ENCODE results near the gene KIF1A.

KIF1A gene

GRCh38 chr2:240777456-240778212 is 42.4 kb downstream of the KIF1A start:
- H3K27ac ChIP-seq = no peak overlapping the region
- no peak overlapping the region for H3K4me3 ChIP-seq

- Histone ChIP-seq H3K27ac (no peak overlapping the region), H3K4me3 (no peak overlapping the region)
Observed at GRCh38 chr2:240775905-240776304, 44.1 kb downstream of the KIF1A start.

DNA sequence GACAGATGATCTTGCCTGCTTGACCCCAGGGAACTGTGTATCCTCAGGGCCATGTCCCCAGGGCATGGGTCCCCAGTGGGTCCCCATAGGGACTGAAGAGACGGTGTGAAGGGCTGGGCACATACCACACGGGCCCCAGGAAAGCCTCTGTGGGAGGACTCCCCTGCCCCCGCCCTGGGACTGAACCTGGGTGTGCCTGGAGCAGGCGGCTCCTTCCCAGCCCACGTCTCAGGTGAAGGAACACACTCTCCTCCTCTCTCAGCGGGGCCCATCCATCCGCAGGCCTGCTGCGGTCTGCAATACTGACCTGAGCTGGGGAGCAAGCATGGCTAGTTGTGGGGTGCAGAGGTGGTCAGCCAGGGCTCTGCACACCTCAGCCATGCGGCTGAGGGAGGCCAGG is 45.2 kb downstream of the KIF1A start:
- no peak overlapping the region for H3K27ac ChIP-seq
- H3K4me3 ChIP-seq = no peak overlapping the region

- Histone ChIP-seq H3K27ac (no peak overlapping the region), H3K4me3 (no peak overlapping the region)
Observed at GRCh38 chr2:240769096-240769495, 50.9 kb downstream of the KIF1A start.

DNA sequence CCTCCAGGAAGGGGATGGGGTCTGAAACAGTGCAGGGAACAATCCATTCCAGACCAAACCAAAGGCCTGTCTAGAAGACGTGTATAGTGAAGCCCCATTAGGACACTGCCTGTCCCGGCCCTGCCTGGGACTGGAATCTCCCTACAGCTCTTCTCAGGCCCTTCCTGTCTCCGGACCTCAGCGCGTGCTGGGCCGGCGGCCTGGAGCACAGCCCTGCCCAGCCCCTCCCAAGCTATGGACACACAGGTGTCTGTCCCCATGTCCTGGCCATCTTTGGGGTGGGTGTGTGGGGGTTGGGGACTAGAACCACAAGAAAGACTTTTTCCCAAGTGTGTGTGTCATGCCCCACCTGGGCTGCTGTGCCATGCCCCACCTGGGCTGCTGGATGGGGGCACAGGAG is 51.8 kb downstream of the KIF1A start:
- no peak overlapping the region for H3K4me3 ChIP-seq

GRCh38 chr2:240767341-240767740 is 52.7 kb downstream of the KIF1A start:
- H3K27ac ChIP-seq = no peak overlapping the region
- no peak overlapping the region for H3K4me3 ChIP-seq

More for the DNA sequence above, 51.8 kb downstream of the KIF1A start:
- no peak overlapping the region for H3K27ac ChIP-seq

- H3K27ac ChIP-seq = no peak overlapping the region
- no peak overlapping the region for H3K4me3 ChIP-seq
Observed at GRCh38 chr2:240766072-240766471, 53.9 kb downstream of the KIF1A start.

DNA sequence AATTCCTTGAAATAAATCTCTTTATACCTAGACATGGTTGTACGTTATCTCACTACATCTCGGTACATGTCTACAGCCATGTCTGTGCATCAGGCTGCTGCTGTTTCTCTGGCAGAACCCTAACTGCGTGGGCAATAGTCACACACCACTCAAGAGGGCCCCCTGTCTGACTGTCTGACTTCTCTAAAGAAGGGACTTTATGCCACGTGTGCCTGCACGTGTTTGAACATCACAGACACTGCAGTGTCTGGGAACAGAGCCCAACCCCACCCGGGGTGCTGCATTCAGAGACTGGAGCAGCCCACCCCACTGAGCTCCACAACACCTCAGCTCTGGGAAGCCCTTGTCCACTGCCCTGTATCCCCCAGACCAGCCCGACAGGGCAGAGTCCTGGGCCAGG is 55.0 kb downstream of the KIF1A start:
- no peak overlapping the region for H3K27ac ChIP-seq

GRCh38 chr2:240764605-240765004 is 55.4 kb downstream of the KIF1A start:
- H3K27ac ChIP-seq = no peak overlapping the region
- H3K4me3 ChIP-seq = no peak overlapping the region

More for the DNA sequence above, 55.0 kb downstream of the KIF1A start:
- H3K4me3 ChIP-seq = no peak overlapping the region

DNA sequence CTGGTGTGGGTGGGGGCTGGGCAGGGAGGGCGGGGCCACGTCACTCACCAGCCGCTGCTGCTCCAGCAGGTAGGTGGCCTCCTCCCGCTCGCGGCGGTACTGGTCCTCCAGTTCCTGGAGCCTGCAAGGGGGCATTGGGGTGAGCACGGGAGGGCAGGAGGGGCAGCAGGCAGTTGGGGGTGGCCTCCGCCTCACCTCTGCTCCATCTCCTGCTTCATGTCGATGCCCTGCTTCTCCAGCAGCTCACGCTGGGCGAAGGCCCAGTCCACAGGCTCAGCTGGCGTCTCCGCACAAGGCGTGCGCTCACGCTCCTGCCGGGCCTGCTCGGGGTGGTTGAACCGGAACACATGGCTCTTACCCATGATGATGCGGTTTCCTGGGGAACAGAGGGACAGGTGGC is 57.0 kb downstream of the KIF1A start:
- Histone ChIP-seq H3K4me3 (no peak overlapping the region), H3K27ac (no peak overlapping the region)

GRCh38 chr2:240762249-240762648 is 57.8 kb downstream of the KIF1A start:
- H3K27ac ChIP-seq = no peak overlapping the region
- H3K4me3 ChIP-seq = no peak overlapping the region

DNA sequence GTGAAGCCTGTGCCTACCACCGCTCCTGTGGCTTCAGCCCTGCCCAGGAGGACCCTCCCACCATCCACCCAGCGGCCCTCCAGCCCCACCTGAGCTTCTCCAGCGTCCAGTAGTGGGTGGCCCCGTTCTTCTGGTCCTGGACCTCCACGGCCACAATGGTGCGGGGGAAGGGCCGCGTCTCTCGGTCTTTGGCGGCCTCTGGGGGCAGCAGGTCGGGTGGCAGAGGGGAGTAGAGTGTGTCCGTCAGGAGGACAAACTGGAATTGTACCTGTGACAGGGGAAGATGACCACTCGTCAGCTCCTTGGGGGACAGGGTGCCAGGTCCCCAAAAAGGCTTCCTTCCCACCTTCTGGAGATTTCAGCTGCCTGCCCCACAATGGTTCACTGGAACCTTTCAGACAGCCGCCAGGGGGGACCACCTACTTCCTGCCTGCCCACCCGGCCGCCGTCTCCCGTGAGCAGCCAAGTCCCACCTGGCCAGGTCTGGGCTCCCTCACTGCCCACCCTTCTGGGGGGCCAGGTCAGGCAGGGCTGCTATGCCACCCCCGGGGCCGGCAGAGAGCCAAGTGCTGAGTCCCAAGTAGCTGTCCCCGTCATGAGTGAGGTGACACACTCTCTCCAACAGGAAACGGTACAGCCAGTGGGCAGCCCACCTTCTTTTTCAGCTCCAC is 59.3 kb downstream of the KIF1A start:
- Histone ChIP-seq H3K4me3 (no peak overlapping the region), H3K27ac (no peak overlapping the region)

DNA sequence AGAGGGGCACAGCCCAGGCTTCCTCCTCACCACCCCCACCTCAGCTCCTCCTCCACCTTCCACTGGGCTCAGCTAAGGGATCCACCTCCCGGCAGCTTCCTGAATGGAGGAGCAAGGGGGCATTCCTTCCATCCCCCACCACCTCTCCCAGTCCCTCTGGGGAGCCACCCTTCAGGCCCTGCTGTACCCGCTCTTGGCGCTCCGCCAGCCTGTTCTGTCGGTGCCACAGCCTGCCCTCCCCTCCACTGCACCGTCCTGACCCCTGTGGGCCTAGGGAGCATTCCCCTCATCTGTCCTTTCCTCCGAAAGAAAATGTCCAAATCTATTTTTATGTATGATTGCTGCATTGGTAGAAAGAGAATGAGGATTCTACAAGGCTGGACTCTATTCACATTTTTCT is 59.9 kb downstream of the KIF1A start:
- Histone ChIP-seq H3K4me3 (no peak overlapping the region), H3K27ac (no peak overlapping the region)

DNA sequence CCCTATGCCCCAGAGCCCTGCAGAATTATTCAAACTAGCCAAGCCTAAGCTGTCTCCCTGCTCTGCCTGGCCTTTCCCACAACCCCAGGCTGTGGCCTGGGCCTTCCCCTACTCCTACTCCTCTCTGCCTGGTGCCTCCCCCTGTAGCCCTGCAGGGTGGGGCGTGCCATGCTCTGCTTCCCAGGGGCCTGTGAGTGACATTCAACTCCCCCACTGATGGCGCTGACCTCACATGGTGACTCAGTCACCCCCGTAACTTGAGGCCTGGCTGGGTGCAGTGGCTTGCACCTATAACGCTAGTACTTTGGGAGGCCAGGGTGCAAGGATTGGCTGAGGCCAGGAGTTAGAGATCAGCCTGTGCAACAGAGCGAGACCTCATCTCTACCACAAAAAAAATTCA is 60.6 kb downstream of the KIF1A start:
- no peak overlapping the region for H3K27ac ChIP-seq
- H3K4me3 ChIP-seq = no peak overlapping the region

GRCh38 chr2:240757086-240757614 is 62.9 kb downstream of the KIF1A start:
- no peak overlapping the region for H3K27ac ChIP-seq
- no peak overlapping the region for H3K4me3 ChIP-seq

DNA sequence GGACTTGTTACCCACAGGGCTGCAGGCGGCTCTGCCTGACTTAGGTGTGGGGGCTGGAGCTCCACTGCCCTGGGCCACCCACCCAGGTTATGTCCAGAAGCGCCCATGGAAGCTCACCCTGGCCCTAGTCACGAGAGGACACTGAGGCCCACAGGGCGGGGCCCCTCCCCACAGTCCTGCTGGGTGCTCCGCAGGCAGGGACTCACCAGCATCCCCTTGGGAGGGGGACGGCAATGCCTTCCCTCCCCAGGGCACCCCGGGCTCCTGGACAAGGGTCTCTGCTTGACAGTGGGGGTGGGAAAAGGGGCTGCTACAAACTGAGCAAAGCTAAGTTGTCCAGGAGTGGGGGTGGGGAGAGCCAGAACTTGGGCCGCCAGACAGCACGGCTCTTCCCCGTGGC is 67.8 kb downstream of the KIF1A start:
- Histone ChIP-seq H3K4me3 (no peak overlapping the region), H3K27ac (no peak overlapping the region)

- H3K27ac ChIP-seq = no peak overlapping the region
- H3K4me3 ChIP-seq = no peak overlapping the region
Observed at GRCh38 chr2:240750409-240750808, 69.6 kb downstream of the KIF1A start.

DNA sequence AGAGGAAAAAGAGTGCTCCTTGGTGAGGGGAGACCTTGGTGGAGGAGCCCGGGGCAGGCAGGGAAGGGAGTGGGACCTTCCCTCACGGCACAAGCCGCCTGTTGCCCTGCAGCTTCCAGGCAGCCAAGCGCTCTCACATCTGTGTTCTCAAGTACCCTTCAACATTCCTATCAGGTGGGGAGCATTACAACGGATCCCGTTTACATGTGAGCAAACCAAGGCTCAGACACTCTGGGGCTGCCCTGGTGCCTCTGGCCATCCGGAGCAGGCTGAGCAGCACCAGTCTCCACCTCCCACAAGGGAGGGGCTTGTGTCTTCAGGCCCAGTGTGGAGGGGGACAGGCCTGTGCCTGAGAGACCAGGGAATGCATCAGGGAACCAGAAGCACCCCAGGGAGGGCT is 70.5 kb downstream of the KIF1A start:
- no peak overlapping the region for H3K4me3 ChIP-seq

GRCh38 chr2:240747256-240747655 is 72.8 kb downstream of the KIF1A start:
- no peak overlapping the region for H3K4me3 ChIP-seq

More for the DNA sequence above, 70.5 kb downstream of the KIF1A start:
- no peak overlapping the region for H3K27ac ChIP-seq

GRCh38 chr2:240746671-240747070 is 73.3 kb downstream of the KIF1A start:
- Histone ChIP-seq H3K4me3 (no peak overlapping the region), H3K27ac (no peak overlapping the region)

More at GRCh38 chr2:240747256-240747655, 72.8 kb downstream of the KIF1A start:
- H3K27ac ChIP-seq = no peak overlapping the region

- Histone ChIP-seq H3K4me3 (no peak overlapping the region), H3K27ac (no peak overlapping the region)
Observed at GRCh38 chr2:240745962-240746361, 74.1 kb downstream of the KIF1A start.
